T1000 (cell line): Measurements from ENCODE around the gene RASSF4.

Experiments
- DNase-seq: peaks from one replicate; lab custom pipeline; 2025; ENCODE audit warnings: mixed read lengths; lab: John Stamatoyannopoulos, UW

The RASSF4 gene

DNA sequence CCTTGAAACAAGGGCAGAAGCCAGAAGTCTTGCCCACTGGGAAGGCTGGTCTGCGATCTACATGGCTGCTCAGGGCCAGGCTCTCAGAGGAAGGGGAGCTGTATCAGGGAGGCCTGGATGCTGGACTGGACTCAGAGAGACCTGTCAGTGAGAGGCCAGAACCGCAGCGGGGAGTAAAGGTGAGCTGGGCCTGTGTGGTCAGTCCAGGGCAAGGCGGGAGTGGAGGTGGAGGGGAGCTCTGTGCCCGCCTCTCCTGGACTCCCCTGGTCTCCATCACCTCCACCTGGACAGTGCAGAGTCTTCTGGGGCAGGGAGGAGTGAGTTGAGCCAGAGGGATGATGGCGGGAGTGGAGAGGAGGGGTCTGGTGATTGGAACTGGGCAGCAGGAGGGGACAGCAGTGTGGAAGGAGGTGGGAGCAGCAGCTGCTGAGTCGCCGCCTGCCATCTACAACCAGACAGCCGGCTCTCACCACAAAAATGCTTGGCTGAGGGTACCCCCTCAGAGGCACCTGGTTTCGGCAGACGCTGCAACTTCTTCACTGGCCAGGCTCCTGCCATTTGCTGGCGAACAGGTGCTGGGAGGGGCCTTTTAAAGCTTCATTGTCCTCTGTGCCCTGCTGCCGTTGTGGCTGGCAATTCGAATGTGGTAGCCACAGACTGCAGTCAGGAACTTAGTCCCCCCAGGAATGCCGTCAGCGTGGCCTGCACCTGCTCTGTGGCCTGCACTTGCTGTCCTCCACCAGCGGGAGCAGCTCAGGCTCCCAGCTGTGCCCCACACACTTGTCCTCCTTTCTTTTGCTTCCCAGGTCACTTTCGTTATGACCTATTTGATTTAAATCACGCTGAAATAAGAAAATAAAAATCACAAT lies 3.5 kb downstream of the RASSF4 start:
- no peak for DNase-seq

DNA sequence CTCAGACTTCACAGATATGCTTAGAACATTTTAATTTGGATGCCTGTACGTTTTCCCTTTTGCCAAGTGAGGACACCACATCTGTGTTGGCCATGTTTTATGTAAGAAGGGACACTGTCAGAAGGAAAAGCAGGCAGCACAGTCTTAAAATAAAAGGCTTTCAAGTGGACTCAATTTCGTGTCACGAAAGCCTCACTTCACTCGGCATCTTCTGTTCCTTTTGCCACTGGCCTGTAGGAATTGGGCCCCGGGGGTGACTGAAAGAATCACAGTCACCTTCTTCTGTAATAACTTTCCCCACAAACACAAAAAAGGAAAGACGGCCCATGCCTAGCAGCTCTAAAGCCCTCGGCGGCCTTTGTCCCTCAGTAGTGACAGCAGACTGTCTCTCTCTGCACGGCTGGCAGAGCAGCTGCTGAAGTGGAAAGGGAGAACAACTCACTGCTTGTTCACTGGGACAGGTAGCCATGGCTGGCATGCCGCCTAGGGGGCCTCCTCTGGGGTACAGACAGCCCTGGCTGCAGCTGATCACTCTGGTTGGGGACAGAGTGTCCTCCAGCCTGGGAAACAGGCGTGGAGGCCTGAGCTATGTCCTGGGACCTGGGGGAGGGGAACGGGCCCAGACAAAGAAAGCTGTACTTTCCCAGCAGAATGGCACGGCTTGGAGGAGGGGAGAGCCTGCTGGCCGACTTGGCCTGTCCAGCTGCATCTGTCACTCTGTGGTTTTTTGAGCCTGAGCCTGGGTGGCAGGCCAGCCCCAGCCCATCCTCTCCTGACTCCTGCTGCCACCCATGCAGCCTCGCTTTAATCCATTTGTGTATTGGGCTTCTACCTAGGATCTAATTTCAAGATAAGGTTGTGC lies 4.4 kb downstream of the RASSF4 start:
- no peak for DNase-seq

DNA sequence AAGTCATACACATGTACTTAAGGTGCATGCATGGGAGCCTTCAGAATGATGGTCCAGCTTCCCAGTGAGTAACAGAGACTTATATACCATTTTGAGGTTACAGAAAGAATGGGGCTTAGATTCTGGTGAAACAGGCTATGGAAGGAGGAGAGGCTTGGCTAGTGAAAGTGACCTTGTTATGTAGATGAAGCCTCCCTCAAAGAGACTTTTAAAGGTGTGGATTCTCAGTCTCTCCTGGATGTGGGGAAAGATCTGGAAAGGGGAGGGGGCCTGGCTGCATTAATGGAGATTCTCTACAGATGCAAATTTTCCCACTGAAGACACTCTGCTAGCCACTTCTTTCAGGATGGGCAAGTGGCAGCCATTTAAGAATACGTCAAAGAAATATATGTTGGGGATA lies 5.5 kb downstream of the RASSF4 start:
- DNase-seq = no peak

DNA sequence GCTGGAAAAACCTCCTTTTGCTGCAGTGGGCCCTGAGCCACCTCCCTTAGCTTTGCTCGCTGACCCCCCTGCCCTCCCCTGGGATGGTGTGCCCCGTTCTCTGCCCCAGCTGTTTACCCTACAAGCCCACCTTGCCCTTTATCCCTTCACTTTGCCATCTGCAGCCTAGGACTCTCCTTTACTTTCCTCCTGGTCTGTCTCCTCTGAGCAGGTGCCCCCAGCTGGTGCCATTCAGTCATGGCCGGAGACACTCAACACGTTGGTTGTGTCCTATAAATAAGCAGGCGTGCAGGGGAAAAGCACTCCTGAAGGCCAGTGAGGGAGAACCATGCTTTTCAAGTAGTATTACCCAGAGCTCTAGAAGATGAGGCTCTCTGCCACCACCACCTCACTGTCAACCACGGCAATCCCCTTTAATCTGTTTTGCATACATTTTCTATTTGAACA lies 6.1 kb downstream of the RASSF4 start:
- DNase-seq = no peak

DNA sequence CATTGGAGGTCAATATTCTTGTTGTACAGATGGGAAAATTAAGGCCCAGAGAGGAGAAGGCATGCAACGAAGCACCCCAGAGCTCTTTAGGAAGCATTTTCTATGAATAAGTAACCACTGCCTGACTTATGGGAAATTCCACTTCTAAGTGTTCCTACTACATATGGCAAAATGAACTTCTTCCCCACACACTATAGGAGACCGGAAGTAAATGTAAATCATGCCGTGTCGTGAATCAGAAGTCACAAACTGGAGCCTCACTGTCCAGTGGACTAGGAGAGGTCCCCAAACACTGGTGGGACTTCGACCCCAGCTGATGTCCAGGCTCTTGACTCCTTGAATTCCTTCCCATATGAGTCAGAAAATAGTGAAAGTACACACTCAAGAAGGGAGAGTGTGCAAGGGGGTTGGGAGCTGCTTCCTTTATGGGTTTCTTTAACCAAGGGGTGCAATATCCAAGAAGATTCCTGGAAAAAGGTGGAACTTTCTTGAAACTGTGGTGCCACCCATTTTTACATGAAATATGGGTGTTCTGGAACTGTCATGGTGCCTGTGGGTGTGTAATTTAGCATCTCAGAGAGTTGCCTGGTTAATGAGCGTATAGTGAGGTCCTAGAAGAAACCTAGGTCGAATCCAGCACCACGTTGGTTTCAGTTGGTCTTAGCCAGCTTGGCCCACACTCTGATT lies 6.7 kb downstream of the RASSF4 start:
- DNase-seq = no peak

DNA sequence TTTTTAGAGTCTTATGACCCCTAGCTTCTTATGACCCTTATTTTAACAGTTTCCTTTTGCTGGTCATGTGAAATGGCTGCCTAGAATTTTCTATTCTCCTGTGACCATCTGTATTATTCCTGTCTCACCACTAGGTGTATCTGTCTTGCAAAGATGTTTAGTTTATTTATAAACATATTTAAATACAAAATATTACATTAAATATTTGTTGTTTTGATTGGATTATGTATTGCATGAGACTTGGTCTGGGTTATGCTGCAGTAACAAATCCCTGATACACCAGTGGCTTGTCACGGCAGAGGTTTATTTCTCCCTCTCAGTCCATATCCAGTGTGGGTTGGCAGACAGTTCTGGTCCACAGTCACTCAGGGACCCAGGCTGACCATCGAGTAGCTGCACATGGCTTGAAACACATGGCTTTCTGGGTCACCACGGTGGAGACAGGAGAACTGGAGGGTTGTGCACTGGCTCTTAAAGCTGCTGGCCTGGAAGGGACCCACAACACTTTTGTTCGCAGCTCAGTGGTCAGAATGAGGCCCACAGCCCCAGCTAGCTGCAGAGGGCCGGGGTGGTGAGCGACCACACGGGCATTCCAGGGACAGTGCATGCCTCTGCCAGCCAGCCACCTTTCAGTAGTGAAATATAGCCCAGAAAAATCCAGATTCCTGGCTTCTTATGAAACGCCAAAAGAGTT lies 7.4 kb downstream of the RASSF4 start:
- DNase-seq = no peak

DNA sequence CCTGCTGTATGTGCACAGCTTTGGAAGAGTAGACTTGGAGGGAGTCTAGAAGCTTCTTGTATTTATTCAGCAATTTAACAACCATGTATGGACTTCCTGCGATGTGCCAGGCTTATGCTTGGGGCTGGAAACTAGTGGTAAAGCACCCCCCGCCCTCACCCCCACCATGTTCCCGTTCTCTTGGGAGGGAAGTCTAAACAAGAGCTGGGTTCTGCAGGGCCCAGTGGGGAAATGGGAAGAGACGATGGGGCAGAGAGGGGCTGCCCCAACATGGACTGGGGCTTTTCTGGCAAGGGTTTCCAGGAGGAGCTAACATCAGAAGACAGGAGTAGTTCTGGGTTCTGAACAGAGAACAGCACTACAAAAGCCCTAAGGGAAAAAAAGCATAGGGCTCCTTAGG lies 8.0 kb downstream of the RASSF4 start:
- no peak for DNase-seq

DNA sequence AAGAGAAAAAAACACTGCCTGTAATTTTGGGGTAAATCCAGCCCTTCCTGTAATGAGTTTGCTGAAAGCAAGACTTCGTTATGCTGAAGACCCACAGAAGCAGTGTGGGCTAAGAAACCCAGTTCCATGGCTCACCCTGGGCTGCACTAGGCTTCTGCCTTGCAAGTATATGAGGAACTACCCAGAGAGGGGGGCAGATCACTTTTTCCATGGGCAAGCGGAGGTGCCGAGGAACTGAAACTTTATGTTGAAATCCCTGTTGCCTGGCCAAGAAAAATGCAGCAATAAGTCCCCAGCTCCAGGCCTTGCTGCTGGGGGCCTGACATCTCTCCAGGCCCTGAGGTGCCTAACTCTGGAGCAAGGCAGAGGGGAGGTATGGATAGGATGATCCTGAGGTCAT lies 8.5 kb downstream of the RASSF4 start:
- no peak for DNase-seq

DNA sequence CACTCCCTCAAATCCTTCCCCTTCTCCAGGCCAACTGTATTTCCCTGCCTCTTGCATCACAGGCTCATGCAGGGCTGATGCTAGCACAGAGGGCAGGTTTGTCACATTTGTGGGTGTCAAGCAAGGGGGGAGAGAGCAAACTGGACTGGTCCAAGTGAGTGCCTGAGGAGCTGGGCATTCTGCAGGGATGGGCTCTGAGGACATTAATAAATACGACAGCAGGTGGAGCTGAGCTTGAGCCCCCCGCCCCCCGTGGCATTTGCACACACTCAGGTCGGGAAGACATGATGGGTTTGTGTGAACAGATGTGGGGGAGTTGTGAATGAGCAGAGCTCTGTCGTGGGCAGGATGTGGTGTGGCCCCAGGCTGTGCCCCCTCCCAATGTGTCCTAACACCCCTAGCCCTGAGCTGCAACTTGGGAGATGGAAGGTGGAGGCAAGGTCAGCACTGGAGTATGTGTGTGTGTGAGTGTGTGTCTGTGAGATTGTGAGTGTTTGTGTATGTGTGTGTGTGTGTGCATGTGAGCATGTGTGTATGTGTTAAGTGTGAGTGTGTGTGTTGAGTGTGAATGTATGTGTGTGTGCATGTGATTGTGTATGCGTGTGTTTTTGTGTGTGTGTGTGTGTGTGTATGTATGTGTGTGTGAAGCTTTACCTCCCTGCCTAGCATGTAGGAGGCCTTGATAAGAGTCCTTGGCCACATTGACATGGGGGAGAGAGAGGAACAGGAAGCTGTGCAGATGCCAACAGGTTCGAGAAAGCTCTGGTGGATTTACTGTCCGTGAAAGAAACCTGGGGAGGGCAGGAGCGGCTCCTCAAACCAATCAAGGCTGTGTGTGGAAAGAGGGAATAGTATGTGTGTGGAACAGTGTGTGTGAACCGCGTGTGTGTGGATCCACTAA lies 9.1 kb downstream of the RASSF4 start:
- DNase-seq = no peak

DNA sequence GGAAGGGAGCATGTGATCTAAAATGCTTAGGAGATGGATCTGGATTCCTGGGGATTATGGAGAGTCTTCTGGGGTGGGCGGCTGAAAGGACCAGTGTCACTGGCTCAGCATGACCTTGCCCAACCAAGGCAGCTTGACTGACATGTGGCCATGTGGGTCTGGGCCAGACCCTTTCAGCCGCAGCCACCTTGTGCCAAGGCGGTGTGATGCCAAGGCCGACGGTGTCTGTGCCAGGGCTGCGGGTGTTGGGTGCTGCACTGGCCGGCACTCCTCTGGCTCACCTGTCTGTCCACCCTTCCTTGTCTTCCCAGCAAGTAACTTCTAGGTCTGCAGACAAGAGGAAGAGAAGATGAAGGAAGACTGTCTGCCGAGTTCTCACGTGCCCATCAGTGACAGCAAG lies 10.3 kb downstream of the RASSF4 start:
- DNase-seq = no peak

DNA sequence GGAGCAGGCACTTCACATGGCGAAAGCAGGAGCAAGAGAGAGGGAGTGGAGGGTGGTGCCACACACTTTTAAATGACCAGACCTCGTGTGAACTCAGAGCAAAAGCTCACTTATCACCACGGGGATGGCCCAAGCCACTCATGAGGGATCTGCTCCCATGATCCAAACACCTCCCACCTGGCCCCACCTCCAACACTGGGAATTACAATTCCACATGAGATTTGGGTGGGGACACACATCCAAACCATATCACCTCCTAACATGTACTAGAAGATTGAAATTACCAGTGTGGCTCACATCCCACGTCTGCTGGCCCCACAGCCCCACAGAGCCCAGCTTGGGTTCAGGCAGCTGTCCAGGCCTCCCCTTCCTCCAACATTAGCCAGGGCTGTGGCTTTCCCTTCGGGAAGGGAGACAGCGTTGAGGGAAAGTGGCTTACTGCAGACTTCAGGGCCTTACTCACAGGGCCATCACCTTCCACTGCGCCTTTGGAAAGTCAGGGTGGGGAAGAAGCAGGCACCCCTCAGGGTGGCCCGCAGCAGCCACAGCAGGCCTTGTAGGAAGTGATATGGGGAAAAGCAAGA lies 11.3 kb downstream of the RASSF4 start:
- no peak for DNase-seq

DNA sequence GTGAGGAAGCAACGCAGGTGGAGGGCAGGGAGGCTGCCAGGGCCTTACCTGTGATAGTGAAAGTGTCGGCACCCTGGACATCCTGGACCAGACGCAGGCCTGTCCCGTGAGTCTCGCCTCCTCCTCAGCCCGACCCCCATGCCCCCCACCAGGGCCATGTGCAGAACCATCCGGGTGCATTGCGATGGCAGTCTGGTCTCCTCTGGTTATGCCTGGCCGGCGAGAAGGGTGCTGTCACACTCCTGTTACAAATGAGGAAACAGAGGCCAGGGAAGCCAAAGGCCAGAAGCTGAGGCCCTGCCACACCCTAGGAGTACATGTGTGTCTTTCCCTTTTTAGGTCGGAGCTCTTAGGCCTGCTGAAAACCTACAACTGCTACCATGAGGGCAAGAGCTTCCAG lies 11.8 kb downstream of the RASSF4 start:
- no peak for DNase-seq

DNA sequence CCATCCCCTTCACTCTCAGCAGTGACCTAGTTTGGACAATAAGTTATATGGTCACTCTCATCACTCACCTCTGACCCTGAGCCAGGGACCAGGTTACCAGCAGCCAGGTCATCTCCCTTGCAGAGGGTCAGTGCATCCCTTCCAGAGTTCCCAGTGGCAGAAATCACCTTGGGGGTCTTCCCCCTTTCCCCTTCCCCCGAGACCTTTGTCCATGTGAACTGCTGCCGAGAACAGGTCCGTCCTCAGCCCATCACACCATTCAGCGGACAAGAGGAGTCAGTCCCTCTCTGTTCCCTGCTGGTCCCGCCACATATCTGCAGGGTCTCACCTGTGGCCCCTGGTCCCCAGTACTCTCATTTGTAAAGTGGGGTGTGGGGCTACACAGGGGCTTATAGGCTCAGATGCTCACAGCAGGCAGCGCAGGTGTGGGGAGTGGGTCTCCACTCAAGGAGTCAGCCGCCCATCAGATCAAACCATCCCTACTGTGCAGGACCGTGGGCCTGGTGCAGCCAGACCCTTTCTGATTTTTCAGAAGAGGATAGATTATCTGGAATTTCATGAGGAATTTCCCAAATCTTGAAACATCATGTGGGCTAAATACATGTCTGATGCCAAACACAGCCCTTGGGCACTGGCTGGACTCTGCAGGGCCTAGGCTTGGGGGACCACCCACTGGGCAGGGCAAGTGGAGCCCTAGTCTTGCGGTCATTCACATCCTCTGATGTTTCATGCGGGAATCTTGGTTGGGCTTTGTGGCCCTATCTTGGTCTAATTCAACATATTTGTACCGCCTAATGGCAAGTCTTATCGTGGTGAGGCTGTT lies 12.5 kb downstream of the RASSF4 start:
- no peak for DNase-seq

DNA sequence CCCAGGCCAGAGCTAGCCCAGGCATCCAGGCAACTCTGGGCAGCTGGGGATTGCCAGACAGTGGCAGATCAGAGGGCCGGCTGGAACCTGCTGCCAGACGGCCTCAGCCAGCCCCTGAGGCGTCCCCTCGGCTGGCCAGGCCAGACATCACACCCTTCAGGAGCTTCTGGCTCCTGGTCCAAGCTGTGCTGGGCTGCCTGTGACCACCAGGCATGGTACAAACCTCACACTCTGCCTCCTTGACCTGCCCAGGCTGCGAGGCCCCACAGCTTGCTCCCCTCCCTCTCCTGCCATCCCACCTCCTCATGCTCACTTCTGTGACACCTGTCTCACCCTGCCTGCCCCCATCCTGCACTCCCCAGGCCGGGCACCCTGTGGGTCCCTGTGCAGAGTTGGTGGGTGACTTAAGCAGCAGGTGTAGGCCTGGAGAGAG lies 13.3 kb downstream of the RASSF4 start:
- no peak for DNase-seq

DNA sequence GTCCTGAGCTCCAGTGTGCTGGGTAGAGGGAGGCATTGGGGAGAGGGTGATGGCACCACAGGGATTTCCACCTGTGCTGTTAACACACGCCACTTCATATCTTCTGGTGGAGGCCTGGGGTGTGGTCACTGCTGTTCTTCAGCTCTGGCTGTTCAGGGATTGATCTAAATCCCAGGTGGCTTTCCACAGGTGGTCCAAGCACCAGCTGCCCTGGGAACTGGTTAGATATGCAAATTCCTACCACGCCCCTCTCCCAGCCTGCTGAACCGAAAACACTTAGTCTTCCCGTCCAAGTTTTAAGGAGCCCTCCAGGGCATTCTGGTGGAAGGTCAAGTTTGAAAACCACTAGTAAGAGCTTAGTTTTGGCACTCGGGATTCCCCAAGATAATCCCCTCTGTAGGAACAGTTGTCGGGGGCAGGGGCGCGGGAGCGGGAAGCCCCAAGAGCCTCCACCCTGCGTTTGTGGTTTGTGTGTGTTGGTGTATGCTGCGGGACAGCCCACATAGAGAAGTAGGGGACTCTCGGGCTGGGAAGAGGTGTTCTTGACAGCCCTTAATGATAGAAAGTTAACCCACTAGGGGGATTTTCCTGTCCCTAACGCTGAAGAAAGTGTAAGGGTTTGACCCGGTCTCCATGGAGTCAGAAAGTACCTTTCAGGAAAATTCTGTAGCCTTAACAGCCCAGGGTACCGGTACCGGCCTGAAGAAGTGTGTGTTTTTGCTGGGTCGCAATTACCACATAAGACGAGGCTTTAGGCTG lies 13.9 kb downstream of the RASSF4 start:
- no peak for DNase-seq

DNA sequence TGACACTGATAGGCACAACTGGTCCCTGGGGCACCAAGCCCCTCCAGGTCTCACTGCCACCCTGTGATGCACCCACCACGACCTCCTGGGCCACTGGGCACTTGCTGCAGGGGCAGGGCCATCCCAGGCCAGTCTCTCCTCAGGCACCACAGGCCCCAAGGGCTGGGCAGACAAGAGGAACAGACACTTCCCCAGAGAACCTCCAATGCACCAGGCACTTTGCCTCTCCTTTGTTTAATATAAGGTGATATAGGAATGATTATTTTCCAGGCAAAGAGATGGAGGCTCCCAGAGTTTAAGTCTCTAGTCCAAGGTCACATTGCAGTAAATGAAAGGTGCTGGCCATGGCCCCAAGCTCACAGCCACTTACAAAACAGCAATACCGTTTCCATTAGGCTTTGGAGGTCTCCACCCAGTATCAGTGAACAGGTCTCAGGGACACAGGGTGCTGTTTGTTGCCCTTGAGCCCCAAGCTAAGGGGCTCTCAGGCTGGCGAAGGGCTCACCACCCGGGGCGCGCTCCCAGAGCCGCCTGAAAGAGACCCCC lies 14.6 kb downstream of the RASSF4 start:
- no peak for DNase-seq

DNA sequence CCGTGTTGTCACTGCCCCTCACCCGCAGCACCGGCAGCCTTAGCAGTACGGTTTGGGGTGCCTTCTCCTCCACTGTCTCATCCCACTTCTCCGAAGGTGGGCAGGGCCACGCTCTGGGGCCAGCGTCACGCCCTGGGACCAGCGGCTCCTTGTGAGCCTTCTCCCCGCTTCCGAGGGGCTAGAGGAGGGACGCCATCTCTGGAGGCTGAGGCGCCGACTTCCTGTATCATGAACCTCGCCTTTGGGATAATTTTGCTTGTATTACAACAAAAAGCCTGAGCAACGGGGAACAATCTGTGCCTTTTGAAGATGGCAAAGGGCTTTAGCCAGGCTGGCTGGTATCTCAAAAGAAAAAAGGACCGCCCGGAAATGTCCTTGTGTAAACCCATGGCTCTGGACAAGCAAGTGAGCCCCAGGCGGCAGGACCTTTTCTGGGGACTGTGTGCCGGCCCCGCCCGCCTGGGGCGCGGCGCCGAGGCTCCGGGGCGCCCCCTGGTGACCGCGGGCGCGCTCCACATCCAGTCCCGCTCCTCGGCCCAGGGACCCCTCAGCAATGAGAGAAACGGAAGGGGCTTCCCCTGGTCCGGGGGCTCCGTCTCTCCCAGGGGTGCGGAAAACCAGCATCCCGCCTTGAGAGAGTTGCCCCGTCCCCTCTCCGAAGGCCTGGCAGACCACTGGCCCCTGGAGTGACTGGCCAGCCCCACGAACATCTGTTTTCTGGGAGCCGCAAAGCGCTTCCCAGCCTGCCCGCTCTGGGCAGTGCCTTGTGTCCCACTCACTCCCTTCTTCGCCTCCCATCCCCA lies 15.2 kb downstream of the RASSF4 start:
- DNase-seq = no peak
